NCI-H1436 treated with DMSO at 0.1 percent for 48 hours (cell line): Measurements from ENCODE around the gene ZNF292.
"Not testable (repeated sequence)": the region's sequence is repeated elsewhere in the genome, so short reads cannot be mapped to it uniquely, and the experiment has no call there.

ENCODE experiments used
- DNase-seq: peaks from one replicate; lab custom pipeline; 2025; lab: John Stamatoyannopoulos, UW

Gene ZNF292

GRCh38 chr6:87154993-87155841, at the start of gene ZNF292:
TSS of gene ZNF292 (plus strand) at chr6:87155565. CDS start at chr6:87155592, 27 bp downstream.
- peak; percentile 68 for DNase-seq

- DNase-seq, result no peak
These were observed 49.5 kb upstream of the ZNF292 start for GRCh38 chr6:87105823-87106222.

DNA sequence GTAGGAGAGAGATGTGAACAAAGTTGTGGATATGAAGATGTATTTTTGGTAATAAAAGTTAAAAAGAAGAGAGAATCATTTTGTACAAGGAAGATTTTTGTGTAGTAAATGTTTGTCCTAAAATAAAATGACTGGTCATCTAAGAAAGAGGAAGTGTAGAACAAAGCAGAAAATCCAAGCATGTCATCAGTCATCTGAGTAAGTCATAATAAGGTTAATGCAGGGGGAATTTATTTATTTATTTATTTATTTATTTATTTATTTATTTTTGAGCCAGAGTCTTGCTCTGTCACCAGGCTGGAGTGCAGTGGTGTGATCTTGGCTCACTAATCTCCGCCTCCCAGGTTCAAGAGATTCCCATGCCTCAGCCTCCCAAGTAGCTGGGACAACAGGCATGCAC, 44.7 kb upstream of the ZNF292 start:
- no peak for DNase-seq

- DNase-seq, result no peak
These were observed 39.8 kb upstream of the ZNF292 start for GRCh38 chr6:87115402-87116135.

DNA sequence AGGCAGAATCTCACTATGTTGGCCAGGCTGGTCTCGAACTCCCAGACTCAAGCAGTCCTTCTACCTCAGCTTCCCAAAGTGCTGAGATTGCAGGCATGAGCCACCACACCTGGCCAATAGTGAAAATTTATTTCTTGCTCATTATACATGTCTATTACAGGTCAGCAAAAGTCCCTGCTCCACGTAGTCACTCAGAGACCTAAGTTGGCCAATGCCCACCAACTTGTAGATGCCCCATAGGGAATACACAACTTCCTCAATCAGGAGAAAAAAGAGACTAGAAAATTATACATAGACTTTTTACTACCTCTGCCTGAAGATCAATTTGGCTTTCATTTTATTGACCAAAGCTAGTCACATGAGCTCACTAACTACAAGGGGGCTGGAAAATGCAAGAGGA, 38.4 kb upstream of the ZNF292 start:
- DNase-seq, result no peak

DNA sequence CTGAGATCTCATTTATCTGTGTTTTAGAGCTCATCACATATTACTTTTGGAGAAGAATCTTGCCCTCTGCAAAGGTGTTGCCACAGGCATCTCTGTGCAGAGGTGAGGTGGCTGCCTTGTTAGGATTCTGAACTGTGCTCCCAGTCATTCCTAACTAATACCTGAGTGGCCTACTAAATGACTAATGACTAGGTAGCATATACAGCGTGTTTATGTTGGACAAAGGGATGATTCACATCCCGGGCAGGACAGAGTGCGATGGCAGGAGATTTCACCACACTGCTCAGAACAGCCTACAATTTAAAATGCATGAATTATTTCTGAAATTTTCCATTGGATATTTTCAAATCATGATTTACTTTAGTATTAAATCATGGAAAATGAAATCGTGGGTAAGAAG, 37.3 kb upstream of the ZNF292 start:
- no peak for DNase-seq

GRCh38 chr6:87122477-87122876, 32.9 kb upstream of the ZNF292 start:
- DNase-seq, result no peak

GRCh38 chr6:87124074-87124473, 31.3 kb upstream of the ZNF292 start:
- DNase-seq, result no peak

- no peak for DNase-seq
These were observed 28.9 kb upstream of the ZNF292 start for GRCh38 chr6:87126501-87126900.

DNA sequence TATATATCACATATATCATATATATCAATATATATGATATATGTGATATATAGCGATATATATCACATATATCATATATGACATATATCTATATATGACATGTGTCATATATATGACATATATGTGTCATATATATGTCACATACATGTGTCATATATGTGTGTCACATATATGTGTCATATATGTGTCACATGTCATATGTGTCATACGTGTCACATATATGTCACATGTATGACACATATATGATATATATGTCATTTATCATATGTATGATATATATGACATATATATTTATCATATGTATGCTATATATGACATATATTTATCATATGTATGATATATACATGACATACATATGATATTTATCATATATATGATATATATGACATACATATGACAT, 27.6 kb upstream of the ZNF292 start:
- no peak for DNase-seq

DNA sequence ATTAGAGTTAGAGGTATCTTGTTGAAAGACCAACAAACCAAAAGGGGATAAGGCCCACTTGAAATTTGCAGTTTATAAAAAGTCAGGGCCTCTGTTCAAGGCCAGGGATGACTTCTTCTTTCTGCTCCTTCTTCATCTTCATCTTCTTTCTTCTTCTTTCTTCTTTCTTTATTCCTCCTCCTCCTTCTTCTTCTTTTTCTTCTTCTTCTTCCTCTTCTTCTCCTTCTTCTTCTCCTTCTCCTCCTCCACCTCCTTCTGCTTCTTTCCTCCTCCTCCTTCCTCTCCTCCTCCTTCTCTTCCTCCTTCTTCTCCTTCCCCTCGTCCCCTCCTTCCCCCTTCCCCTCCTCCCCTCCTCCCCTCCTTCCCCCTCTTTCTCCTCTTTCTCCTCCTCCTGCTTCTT, 18.4 kb upstream of the ZNF292 start:
- DNase-seq, result no peak

DNA sequence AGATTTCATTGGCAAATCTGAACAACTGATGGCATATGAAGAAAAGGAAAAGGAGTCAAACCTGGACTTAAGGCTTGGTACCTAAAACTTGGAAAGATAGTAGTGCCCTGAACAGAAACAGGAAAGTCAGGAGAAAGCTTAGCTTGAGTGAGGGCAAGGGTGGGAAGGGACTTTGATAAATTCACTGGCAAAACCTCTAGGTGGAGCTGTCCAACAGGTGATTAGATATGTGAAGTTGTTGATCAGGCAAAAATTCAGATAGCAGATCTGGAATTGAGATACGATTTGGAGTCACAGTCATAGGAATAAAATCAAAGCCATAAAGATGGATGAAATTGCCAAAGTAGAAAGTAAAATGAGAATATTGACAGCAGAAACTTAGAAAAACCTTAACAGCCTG, 16.1 kb upstream of the ZNF292 start:
- no peak for DNase-seq

- DNase-seq, result not testable (repeated sequence)
These were observed 15.4 kb upstream of the ZNF292 start for GRCh38 chr6:87139927-87140326.

- DNase-seq, result no peak
These were observed 9.0 kb upstream of the ZNF292 start for GRCh38 chr6:87146363-87146762.

- DNase-seq, result no peak
These were observed 5.0 kb upstream of the ZNF292 start for GRCh38 chr6:87150406-87150805.

DNA sequence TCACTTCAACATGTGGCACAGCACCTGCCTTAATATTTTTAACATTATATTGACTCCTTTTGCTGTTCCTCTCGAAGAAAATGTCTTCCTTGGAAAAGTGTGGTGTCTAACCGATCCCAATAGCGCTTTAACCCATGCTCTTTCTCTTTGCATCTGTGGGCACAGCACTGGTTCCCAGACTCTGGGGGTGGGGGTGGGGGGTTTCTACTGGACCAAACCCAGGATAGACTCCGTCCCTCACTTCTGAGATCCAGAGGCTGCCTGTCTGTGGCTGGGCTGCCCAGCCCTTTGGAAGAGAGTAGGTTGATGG, 3.9 kb upstream of the ZNF292 start:
- no peak for DNase-seq

DNA sequence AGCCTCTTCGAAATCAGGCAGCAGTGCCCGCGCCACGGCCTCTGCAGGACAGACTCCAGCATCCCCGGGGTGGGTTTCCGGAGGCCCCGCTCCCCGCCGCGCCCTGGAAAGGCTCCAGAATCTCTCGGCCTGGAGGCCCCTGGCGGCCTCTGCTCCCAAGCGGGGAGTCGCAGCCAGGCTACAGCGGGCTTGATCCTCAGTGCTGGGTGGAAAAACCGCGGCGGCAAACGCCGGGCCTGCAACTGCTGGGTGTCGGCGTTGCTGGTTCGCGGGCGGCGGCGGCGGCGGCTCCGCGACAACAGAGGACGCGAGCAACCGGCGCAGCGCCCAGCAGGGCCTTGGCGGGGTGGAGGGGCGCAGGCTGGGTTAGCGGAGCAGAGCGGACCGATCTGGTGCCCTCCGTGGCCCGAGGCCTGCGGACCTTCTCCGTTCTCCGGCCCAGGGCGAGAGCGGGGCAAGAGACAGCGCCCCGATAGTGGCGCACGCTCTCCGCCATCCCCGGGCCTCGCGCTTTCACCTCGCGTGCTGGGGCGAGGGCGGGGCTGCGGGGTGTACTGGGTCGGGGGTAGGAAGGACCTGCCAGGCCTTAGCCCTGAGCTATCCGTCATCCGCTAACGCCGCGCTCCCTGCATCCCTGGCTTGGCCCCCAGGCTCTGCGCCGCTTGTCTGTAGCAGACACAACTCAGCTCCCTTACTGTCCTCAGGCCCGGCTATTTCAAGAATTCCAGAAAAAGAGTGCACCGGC, 3.4 kb upstream of the ZNF292 start:
- no peak for DNase-seq

- no peak for DNase-seq
These were observed 2.8 kb upstream of the ZNF292 start for GRCh38 chr6:87152526-87152955.

DNA sequence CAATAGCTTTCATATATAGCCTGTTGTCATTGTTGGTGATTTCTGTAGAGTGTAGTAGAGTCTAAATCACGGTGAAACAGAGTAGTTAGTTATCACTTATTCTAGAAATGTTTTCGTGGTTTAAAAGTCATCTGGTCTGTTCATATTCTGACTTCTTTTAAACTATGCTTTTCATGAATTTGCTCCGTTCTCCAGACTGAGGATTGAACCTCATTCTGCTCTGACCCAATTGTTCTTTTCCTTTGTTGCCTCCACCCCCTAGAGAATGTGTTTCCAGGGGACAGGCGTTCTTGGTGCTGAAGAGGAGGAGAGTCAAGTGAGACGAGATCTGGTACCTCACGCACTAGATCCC, 748 bp upstream of the ZNF292 start:
- DNase-seq, result peak; percentile 28

- no peak for DNase-seq
These were observed 764 bp downstream of the ZNF292 start for GRCh38 chr6:87155842-87156815.

- DNase-seq, result not testable (repeated sequence)
These were observed 2.2 kb downstream of the ZNF292 start for GRCh38 chr6:87157596-87157995.

GRCh38 chr6:87161299-87161698, 5.9 kb downstream of the ZNF292 start:
- no peak for DNase-seq
